Measurements from ENCODE around the gene SLC5A8.

- TF ChIP-seq, protein P1, sequence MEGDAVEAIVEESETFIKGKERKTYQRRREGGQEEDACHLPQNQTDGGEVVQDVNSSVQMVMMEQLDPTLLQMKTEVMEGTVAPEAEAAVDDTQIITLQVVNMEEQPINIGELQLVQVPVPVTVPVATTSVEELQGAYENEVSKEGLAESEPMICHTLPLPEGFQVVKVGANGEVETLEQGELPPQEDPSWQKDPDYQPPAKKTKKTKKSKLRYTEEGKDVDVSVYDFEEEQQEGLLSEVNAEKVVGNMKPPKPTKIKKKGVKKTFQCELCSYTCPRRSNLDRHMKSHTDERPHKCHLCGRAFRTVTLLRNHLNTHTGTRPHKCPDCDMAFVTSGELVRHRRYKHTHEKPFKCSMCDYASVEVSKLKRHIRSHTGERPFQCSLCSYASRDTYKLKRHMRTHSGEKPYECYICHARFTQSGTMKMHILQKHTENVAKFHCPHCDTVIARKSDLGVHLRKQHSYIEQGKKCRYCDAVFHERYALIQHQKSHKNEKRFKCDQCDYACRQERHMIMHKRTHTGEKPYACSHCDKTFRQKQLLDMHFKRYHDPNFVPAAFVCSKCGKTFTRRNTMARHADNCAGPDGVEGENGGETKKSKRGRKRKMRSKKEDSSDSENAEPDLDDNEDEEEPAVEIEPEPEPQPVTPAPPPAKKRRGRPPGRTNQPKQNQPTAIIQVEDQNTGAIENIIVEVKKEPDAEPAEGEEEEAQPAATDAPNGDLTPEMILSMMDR (conservative IDR thresholded peaks at IDR 0.05): no peak
- TF ChIP-seq EZH2 (IDR thresholded peaks at IDR 0.05; ENCODE audit: low read depth): no peak
These were observed 37.7 kb downstream of the SLC5A8 start for GRCh38 chr12:101172316-101172715.

Data from PC-9 (cell line).